ENCODE data around the gene CCR2.

The CCR2 gene

GRCh38 chr3:46354984-46355383, 1.1 kb downstream of the CCR2 start:
- DNase-seq (ENCODE audit: low read depth): no peak

GRCh38 chr3:46356276-46356675, 2.4 kb downstream of the CCR2 start:
- DNase-seq (ENCODE audit: low read depth): no peak

GRCh38 chr3:46356909-46357308, 3.0 kb downstream of the CCR2 start:
- DNase-seq (ENCODE audit: low read depth): no peak

DNA sequence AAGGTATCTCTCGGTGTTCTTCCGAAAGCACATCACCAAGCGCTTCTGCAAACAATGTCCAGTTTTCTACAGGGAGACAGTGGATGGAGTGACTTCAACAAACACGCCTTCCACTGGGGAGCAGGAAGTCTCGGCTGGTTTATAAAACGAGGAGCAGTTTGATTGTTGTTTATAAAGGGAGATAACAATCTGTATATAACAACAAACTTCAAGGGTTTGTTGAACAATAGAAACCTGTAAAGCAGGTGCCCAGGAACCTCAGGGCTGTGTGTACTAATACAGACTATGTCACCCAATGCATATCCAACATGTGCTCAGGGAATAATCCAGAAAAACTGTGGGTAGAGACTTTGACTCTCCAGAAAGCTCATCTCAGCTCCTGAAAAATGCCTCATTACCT, 4.6 kb downstream of the CCR2 start:
- DNase-seq (ENCODE audit: low read depth): no peak

GRCh38 chr3:46359733-46360493, 6.0 kb downstream of the CCR2 start:
- no peak for DNase-seq (ENCODE audit: low read depth)

DNA sequence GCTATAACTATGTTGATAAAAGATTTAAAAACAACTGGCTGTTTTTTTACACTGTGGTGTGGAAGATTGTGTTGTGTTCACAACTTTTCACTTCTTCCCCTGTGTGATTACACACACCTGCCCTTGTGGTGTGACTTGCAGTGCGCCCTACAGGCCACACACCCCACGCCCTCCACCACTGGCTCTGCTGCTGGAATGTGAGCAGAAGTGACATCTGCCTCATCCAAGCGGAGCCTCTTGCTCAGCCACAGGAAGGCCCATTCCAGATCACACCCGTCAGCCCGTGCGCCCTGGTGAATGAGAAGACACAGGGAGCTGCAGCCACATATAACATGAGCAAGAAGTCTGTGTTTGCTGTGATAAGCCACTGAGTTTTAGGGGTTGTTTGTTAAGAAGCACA, 7.0 kb downstream of the CCR2 start:
- DNase-seq (ENCODE audit: low read depth): no peak

DNA sequence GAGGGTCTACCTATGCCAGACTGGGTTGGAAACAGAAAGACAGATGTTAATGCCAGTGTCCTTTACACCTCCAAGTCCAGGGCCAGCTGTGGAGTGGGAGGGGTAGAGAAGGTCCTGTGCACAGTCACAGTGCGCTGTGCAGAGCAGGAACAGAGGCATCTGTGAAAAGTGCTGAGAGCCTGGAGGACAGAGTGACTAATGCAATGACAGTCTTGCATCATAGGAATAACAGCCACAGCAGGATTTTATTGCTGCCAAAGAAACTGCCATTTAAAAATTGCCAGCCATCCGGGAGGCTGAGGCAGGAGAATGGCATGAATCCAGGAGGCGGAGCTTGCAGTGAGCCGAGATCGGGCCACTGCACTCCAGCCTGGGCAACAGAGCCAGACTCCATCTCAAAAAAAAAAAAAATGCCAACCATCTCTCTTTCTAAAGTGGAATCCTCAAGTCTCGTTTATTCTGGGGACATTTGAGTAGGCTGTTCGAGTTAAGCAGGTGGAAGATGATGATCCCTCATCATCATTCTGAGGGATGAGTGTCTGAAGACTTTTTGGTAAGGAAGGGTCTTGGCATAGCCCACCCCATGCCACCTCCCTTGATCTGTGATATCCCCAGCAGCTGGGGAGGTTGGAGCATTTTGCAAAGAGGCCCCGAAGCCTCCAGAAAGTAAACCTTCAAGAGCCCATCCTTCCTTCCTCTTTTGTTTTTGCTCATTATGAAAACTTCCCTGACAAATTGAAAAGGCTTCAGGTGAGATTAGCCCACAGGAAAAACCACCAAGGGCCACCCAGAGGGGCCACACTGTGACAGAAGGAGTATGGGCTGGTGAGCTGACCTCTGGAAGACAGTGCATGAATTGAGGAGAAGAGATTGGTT, 7.7 kb downstream of the CCR2 start:
- no peak for DNase-seq (ENCODE audit: low read depth)

DNA sequence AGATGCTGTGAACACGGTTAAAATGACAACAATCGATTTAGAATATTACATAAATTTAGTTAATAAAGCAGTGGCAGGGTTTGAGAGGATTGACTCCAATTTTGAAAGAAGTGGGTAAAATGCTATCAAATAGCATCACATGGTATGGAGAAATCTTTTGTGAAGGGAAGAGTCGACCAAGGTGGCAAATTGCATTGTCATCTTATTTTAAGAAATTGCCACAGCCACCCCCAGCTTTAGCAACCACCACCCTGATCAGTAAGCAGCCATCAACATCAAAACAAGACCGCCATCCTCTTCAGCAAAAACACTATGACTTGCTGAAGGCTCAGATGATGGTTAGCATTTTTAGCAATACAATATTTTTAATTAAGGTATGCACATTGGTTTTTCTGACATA, 11.1 kb downstream of the CCR2 start:
- no peak for DNase-seq (ENCODE audit: low read depth)

GRCh38 chr3:46365737-46366524, 12.0 kb downstream of the CCR2 start:
- DNase-seq (ENCODE audit: low read depth): no peak

DNA sequence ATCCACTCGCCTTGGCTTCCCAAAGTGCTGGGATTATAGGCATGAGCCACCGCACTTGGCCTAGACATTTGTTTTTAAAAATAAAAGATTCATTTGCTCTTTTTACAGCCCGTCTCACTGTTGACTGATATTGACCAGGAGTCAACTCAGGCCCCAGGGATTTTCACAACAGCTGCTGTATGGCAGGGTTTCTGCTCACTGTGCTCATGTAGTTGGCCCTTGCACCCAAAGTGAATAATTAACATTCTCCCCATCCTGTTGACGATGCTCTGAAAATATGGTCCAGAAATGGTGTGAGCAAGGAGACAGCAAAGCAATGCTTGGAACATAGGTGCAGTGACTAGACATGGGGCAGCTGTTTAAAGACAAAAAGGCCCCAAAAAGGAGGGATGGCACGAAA, 13.9 kb downstream of the CCR2 start:
- no peak for DNase-seq (ENCODE audit: low read depth)

GRCh38 chr3:46368569-46368968, 14.7 kb downstream of the CCR2 start:
- DNase-seq (ENCODE audit: low read depth): no peak

DNA sequence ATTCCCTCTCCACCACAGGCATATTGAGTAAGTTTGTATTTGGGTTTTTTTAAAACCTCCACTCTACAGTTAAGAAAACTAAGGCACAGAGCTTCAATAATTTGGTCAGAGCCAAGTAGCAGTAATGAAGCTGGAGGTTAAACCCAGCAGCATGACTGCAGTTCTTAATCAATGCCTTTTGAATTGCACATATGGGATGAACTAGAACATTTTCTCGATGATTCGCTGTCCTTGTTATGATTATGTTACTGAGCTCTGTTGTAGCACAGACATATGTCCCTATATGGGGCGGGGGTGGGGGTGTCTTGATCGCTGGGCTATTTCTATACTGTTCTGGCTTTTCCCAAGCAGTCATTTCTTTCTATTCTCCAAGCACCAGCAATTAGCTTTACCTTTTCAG, 15.2 kb downstream of the CCR2 start:
- DNase-seq (ENCODE audit: low read depth): no peak

GRCh38 chr3:46369675-46370132, 15.8 kb downstream of the CCR2 start:
- DNase-seq (ENCODE audit: low read depth): no peak

DNA sequence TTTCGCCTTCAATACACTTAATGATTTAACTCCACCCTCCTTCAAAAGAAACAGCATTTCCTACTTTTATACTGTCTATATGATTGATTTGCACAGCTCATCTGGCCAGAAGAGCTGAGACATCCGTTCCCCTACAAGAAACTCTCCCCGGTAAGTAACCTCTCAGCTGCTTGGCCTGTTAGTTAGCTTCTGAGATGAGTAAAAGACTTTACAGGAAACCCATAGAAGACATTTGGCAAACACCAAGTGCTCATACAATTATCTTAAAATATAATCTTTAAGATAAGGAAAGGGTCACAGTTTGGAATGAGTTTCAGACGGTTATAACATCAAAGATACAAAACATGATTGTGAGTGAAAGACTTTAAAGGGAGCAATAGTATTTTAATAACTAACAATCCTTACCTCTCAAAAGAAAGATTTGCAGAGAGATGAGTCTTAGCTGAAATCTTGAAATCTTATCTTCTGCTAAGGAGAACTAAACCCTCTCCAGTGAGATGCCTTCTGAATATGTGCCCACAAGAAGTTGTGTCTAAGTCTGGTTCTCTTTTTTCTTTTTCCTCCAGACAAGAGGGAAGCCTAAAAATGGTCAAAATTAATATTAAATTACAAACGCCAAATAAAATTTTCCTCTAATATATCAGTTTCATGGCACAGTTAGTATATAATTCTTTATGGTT, 17.1 kb downstream of the CCR2 start, which contains the start of gene CCR5:
TSS of gene CCR5 (plus strand) at position 108 of the 680 bp plus-strand sequence. CDS start 1,957 bp downstream, outside the sequence.
- DNase-seq (ENCODE audit: low read depth): no peak

DNA sequence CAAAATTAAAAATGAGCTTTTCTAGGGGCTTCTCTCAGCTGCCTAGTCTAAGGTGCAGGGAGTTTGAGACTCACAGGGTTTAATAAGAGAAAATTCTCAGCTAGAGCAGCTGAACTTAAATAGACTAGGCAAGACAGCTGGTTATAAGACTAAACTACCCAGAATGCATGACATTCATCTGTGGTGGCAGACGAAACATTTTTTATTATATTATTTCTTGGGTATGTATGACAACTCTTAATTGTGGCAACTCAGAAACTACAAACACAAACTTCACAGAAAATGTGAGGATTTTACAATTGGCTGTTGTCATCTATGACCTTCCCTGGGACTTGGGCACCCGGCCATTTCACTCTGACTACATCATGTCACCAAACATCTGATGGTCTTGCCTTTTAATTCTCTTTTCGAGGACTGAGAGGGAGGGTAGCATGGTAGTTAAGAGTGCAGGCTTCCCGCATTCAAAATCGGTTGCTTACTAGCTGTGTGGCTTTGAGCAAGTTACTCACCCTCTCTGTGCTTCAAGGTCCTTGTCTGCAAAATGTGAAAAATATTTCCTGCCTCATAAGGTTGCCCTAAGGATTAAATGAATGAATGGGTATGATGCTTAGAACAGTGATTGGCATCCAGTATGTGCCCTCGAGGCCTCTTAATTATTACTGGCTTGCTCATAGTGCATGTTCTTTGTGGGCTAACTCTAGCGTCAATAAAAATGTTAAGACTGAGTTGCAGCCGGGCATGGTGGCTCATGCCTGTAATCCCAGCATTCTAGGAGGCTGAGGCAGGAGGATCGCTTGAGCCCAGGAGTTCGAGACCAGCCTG, 17.8 kb downstream of the CCR2 start:
- no peak for DNase-seq (ENCODE audit: low read depth)

DNA sequence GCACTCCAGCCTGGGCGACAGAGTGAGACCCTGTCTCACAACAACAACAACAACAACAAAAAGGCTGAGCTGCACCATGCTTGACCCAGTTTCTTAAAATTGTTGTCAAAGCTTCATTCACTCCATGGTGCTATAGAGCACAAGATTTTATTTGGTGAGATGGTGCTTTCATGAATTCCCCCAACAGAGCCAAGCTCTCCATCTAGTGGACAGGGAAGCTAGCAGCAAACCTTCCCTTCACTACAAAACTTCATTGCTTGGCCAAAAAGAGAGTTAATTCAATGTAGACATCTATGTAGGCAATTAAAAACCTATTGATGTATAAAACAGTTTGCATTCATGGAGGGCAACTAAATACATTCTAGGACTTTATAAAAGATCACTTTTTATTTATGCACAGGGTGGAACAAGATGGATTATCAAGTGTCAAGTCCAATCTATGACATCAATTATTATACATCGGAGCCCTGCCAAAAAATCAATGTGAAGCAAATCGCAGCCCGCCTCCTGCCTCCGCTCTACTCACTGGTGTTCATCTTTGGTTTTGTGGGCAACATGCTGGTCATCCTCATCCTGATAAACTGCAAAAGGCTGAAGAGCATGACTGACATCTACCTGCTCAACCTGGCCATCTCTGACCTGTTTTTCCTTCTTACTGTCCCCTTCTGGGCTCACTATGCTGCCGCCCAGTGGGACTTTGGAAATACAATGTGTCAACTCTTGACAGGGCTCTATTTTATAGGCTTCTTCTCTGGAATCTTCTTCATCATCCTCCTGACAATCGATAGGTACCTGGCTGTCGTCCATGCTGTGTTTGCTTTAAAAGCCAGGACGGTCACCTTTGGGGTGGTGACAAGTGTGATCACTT, 18.8 kb downstream of the CCR2 start:
- no peak for DNase-seq (ENCODE audit: low read depth)

DNA sequence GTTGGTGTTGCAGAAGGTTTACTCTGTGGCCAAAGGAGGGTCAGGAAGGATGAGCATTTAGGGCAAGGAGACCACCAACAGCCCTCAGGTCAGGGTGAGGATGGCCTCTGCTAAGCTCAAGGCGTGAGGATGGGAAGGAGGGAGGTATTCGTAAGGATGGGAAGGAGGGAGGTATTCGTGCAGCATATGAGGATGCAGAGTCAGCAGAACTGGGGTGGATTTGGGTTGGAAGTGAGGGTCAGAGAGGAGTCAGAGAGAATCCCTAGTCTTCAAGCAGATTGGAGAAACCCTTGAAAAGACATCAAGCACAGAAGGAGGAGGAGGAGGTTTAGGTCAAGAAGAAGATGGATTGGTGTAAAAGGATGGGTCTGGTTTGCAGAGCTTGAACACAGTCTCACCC, 20.8 kb downstream of the CCR2 start:
- DNase-seq (ENCODE audit: low read depth): no peak

- no peak for DNase-seq (ENCODE audit: low read depth)
Observed at GRCh38 chr3:46375218-46375617, 21.3 kb downstream of the CCR2 start.

DNA sequence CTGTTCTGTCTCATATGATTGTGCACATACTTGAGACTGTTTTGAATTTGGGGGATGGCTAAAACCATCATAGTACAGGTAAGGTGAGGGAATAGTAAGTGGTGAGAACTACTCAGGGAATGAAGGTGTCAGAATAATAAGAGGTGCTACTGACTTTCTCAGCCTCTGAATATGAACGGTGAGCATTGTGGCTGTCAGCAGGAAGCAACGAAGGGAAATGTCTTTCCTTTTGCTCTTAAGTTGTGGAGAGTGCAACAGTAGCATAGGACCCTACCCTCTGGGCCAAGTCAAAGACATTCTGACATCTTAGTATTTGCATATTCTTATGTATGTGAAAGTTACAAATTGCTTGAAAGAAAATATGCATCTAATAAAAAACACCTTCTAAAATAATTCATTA, 21.9 kb downstream of the CCR2 start:
- no peak for DNase-seq (ENCODE audit: low read depth)

- no peak for DNase-seq (ENCODE audit: low read depth)
Observed at GRCh38 chr3:46378426-46378942, 24.6 kb downstream of the CCR2 start.
